Spleen (tissue), 11 donors: ENCODE results near the gene TREX2. TPM values are rescaled to one million over a fixed set of nuclear protein-coding genes. Genes with fewer than 3 reads are reported as not detected.

Source experiments
- DNase-seq: peaks from one replicate; pipeline ENCODE4 v3.0.0-alpha.2; 2020
- H3K27ac ChIP-seq, 8 donors: fragments of 200-600 bp; sonication (generic) in 7 of 8; 1 replicate in 4 of 8; 2 replicates in 4 of 8; pipeline versions ENCODE4 v1.5.0 to v1.8.0; 2016 to 2021; ENCODE audit warnings: inconsistent platforms in 4 of 8, mild to moderate bottlenecking in 4 of 8, moderate library complexity in 1 of 8
- H3K27me3 ChIP-seq, 7 donors: fragments of 200-600 bp; sonication (generic) in 6 of 7; replicated peaks in 1 of 7; 1 replicate in 4 of 7; 2 replicates in 3 of 7; pipeline versions ENCODE4 v1.5.0 to v1.8.0; 2016 to 2021; ENCODE audit warnings: inconsistent platforms in 3 of 7, mild to moderate bottlenecking in 1 of 7
- H3K36me3 ChIP-seq, 6 donors: fragments of 200-600 bp; sonication (generic) in 5 of 6; 1 replicate in 4 of 6; 2 replicates in 2 of 6; pipeline versions ENCODE4 v1.5.0 to v1.8.0; 2016 to 2021; ENCODE audit warnings: inconsistent platforms in 2 of 6
- H3K4me1 ChIP-seq, 6 donors: fragments of 200-600 bp; sonication (generic) in 5 of 6; 1 replicate in 3 of 6; 2 replicates in 3 of 6; pipeline versions ENCODE4 v1.5.0 to v1.8.0; 2016 to 2021; ENCODE audit warnings: inconsistent platforms in 3 of 6
- H3K4me3 ChIP-seq, 8 donors: fragments of 200-600 bp; sonication (generic) in 7 of 8; 1 replicate in 4 of 8; 2 replicates in 4 of 8; pipeline versions ENCODE4 v1.5.0 to v1.8.0; 2016 to 2021; ENCODE audit warnings: inconsistent platforms in 4 of 8, mild to moderate bottlenecking in 4 of 8, moderate library complexity in 2 of 8
- H3K9me3 ChIP-seq, 8 donors: fragments of 200-600 bp; sonication (generic) in 7 of 8; 1 replicate in 4 of 8; 2 replicates in 4 of 8; pipeline versions ENCODE4 v1.5.0 to v1.8.0; 2016 to 2021; ENCODE audit warnings: inconsistent platforms in 4 of 8
- POLR2A ChIP-seq, 3 donors: fragments of 450-650 bp; IDR thresholded peaks; one replicate each; pipeline ENCODE4 v1.5.1; 2017; ENCODE audit warnings: antibody characterized with exemption in 3 of 3, mild to moderate bottlenecking in 1 of 3
- POLR2AphosphoS5 ChIP-seq, 3 donors: sonication (generic); formaldehyde crosslinking; IDR thresholded peaks; one replicate each; pipeline ENCODE4 v1.5.1; 2017; ENCODE audit warnings: antibody characterized with exemption in 3 of 3
- WGBS, 5 donors: extraction: QIAGEN DNeasy Blood & Tissue Kit in 3 of 5; methylation state at CpG; one replicate each; pipeline versions ENCODE4 v1.1.5 to v1.1.7; 2013 to 2018; 5-methylcytosine and 5-hydroxymethylcytosine counted together
- intact Hi-C: fragments of 100-400 bp; cut with DNase I; formaldehyde crosslinking; loops from one replicate; pipeline ENCODE4 v1.15.0; 2023; ENCODE audit warnings: low total_unique reads
- polyA plus RNA-seq, 3 donors: library from polyadenylated mRNA; stranded (reverse); fragments of 200-250 nt; gene quantifications; one replicate each; pipeline ENCODE4 v1.2.1, GENCODE V29; 2013
- total RNA-seq, 7 donors: library from RNA; depleted of rRNA in 3 of 7; stranded (reverse); fragments of >200 nt in 3 of 7; fragmentation: NEBNext Ultra II Directional in 4 of 7; extraction: Animal tissue kit (Norgen Biotek cat#: 25700) in 4 of 7; gene quantifications; one replicate each; pipeline versions ENCODE4 v1.1.0 to v1.2.1, GENCODE V29; 2016 to 2021
- TF ChIP-seq, protein P1 (sequence below), 11 experiments: fragments of 200-600 bp in 7 of 11; fragments of 450-650 bp in 4 of 11; sonication (generic) in 4 of 11; IDR thresholded peaks in 8 of 11; conservative IDR thresholded peaks in 3 of 11; 1 replicate in 7 of 11; 2 replicates in 4 of 11; pipeline versions ENCODE4 v1.4.0 to v1.8.0; 2016 to 2021; ENCODE audit warnings: antibody characterized with exemption in 11 of 11, inconsistent platforms in 4 of 11, mild to moderate bottlenecking in 1 of 11
- donor health status: healthy with polysubstance abuse.
- donor health status: DM: no; HTN: no; CAD: no; lungs with moderate emphysema.
- donor health status: DM: no; HTN: no; CAD: no.
- donor health status: Bipolar disorder and iron deficiency.
- donor health status: healthy.
- donor health status: DM: no; HTN: no; CAD: no.
- donor health status: DM: yes; HTN: yes; CAD: no.

The TREX2 gene
- total and polyA plus RNA-seq, 10 donors = 1.1 to 6.4 (median 2.2) TPM

- no peaks in the 10 kb centered on the region for H3K9me3 ChIP-seq
- WGBS, 5 donors = 78 to 93% (median 84%) methylated on average over 12 of the region's 12 CpGs; no CpG with 5 or more reads in 1 of the 5 donors
- DNase-seq = no peak
- H3K36me3 ChIP-seq = peaks cover 0 to 93% (median 9%) of the 10 kb centered on the region in 6 donors
- no peak overlapping the region for H3K4me3 ChIP-seq
- intact Hi-C loops = no loop called here
- H3K27ac ChIP-seq = no peak overlapping the region
- peaks cover 0 to 10% (median under 1%) of the 10 kb centered on the region in 6 donors for H3K4me1 ChIP-seq
- no peaks in the 10 kb centered on the region for H3K27me3 ChIP-seq
- TF ChIP-seq, protein P1, sequence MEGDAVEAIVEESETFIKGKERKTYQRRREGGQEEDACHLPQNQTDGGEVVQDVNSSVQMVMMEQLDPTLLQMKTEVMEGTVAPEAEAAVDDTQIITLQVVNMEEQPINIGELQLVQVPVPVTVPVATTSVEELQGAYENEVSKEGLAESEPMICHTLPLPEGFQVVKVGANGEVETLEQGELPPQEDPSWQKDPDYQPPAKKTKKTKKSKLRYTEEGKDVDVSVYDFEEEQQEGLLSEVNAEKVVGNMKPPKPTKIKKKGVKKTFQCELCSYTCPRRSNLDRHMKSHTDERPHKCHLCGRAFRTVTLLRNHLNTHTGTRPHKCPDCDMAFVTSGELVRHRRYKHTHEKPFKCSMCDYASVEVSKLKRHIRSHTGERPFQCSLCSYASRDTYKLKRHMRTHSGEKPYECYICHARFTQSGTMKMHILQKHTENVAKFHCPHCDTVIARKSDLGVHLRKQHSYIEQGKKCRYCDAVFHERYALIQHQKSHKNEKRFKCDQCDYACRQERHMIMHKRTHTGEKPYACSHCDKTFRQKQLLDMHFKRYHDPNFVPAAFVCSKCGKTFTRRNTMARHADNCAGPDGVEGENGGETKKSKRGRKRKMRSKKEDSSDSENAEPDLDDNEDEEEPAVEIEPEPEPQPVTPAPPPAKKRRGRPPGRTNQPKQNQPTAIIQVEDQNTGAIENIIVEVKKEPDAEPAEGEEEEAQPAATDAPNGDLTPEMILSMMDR (IDR thresholded peaks at IDR 0.05 in 8 of 11, conservative IDR thresholded peaks at IDR 0.05 in 3 of 11) = no peak
- peak in 1 of 3 donors; percentile 6 for TF ChIP-seq POLR2AphosphoS5 (IDR thresholded peaks at IDR 0.05)
- no peak for TF ChIP-seq POLR2A (IDR thresholded peaks at IDR 0.05)
These were observed 17.7 kb upstream of the TREX2 start for GRCh38 chrX:153463556-153463955.

- Histone ChIP-seq H3K27me3 (no peaks in the 10 kb centered on the region), H3K4me3 (no peak overlapping the region), H3K27ac (no peak overlapping the region), H3K4me1 (peaks cover 0 to 5% (median 0%) of the 10 kb centered on the region in 6 donors), H3K9me3 (no peaks in the 10 kb centered on the region), H3K36me3 (peaks cover 0 to 93% (median 6%) of the 10 kb centered on the region in 6 donors)
- TF ChIP-seq POLR2A (IDR thresholded peaks at IDR 0.05) (no peak), POLR2AphosphoS5 (IDR thresholded peaks at IDR 0.05) (no peak)
- TF ChIP-seq, protein P1 (IDR thresholded peaks at IDR 0.05 in 8 of 11, conservative IDR thresholded peaks at IDR 0.05 in 3 of 11) = no peak
- intact Hi-C loops = no loop called here
- DNase-seq = no peak
- WGBS, 5 donors = 76 to 89% (median 83%) methylated on average over 2 to 6 of the region's 6 CpGs
These were observed 17.2 kb upstream of the TREX2 start for GRCh38 chrX:153463031-153463430.

DNA sequence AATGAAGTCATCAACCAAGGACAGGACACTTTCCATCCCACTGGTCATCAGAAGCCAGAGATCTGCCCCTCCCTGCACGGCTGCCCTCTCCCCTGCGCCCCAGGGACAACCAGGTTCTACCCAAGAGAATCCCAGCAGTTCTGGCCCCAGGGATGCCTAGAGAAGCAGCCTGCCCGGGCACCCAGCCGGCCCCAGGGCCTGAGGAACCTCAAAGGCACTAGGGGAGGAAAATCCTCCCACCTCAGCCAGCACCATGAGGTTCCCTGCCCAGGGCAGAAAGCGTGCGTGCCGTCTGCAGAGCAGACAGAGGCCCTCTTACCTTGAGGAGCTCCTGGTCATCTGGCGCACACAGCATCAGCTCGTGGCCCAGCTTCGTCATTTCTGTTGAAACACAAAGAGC, 16.4 kb upstream of the TREX2 start:
- no peak overlapping the region for H3K4me3 ChIP-seq
- DNase-seq = no peak
- H3K36me3 ChIP-seq = peaks cover 0 to 93% (median 6%) of the 10 kb centered on the region in 6 donors
- TF ChIP-seq POLR2AphosphoS5 (IDR thresholded peaks at IDR 0.05) (no peak), POLR2A (IDR thresholded peaks at IDR 0.05) (no peak)
- TF ChIP-seq, protein P1 (IDR thresholded peaks at IDR 0.05 in 8 of 11, conservative IDR thresholded peaks at IDR 0.05 in 3 of 11) = no peak
- 84 to 96% (median 91%) methylated on average over 5 to 10 of the region's 10 CpGs; no CpG with 5 or more reads in 1 of the 5 donors for WGBS, 5 donors
- no peaks in the 10 kb centered on the region for H3K4me1 ChIP-seq
- H3K9me3 ChIP-seq = no peaks in the 10 kb centered on the region
- no peak overlapping the region for H3K27ac ChIP-seq
- H3K27me3 ChIP-seq = no peaks in the 10 kb centered on the region
- intact Hi-C loops = no loop called here

- intact Hi-C loops = no loop called here
- DNase-seq = peak; percentile 85
- WGBS, 5 donors = 44 to 79% (median 52%) methylated on average over 4 to 7 of the region's 7 CpGs
These were observed 15.0 kb upstream of the TREX2 start for GRCh38 chrX:153460826-153461225.

More at GRCh38 chrX:153460826-153461225, 15.0 kb upstream of the TREX2 start:
- Histone ChIP-seq H3K4me1 (no peaks in the 10 kb centered on the region), H3K9me3 (no peaks in the 10 kb centered on the region), H3K36me3 (peaks cover 0 to 99% (median 13%) of the 10 kb centered on the region in 6 donors), H3K4me3 (no peak overlapping the region), H3K27me3 (no peaks in the 10 kb centered on the region), H3K27ac (no peak overlapping the region)
- no peak for TF ChIP-seq POLR2AphosphoS5 (IDR thresholded peaks at IDR 0.05)
- TF ChIP-seq, protein P1 (IDR thresholded peaks at IDR 0.05 in 8 of 11, conservative IDR thresholded peaks at IDR 0.05 in 3 of 11) = peak in 8 of 11 experiments; percentile 21 to 67 (median 50)
